ENCODE results near the gene CHD9. TPM values are rescaled to one million over a fixed set of nuclear protein-coding genes. Genes with fewer than 3 reads are reported as not detected.

The CHD9 gene
- total and polyA plus RNA-seq, 9 of the 15 experiments (the other 6 are each of a cell fraction or from before 2014, with no cell fraction given), result 29.0 to 69.3 (median 40.6) TPM

DNA sequence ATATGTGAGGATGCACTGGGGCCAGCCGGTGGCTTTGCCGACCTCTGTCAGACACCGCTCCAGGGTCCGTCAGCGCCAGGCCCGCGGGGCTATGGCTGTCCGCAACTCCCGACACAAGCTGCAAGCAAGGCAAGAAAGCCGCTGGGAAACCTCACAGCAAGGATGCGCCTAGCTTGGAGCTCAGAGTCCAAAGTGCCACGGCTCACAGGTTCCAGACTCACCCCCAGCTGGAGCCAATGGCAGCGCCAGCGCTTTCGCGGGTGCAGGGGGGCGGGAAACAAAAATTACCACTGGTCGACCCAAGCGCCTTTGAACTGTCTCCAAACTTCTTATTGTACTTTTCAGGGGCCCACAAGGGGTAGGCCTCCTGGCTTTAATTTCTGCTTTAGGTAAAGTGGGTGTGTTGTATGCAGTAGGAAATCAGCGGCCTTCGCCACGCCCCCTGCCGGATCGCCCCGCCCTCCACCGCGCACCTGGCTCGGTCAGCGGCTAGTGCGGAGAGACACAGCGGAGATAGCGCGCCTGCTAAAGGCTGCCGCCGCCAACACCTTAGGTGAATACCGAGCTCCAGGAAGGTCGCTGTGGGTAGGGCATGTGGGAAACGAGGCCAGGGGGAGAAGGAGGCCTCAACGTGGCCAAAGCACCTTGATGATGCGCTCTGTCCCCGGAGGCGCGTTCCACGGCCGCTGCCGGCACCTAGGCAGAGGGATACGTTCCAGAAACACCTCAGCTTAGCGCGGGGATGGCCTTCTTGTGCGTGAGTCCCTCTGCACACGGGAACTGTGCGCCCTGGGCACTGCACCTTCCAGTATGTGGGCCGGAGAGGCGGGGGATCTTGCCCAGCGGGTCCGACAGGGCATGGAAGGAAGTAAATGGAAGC is 318.4 kb downstream of the CHD9 start:
- CTCF ChIA-PET (ENCODE audit: low intra/inter-chr PET ratio), result no interaction called here
- 32% methylated on average over 49 of the region's 56 CpGs for WGBS (ENCODE audit: insufficient coverage, low coverage, missing lambda C conversion rate)
- peak overlapping the region; percentile 41 for H3K4me2 ChIP-seq (ENCODE audit: insufficient read depth, low read length)
- H3K27ac ChIP-seq (ENCODE audit: extremely low read depth, low read depth, low read length), result no peak overlapping the region
- peak; percentile 18 to 39 (median 28) for DNase-seq (ENCODE audit: extremely low read depth in 1 of 4, low spot score in 3 of 4)
- peak; percentile 91 for ATAC-seq
- in situ Hi-C loops (cut with MboI), result no loop called here
- H2AFZ ChIP-seq (ENCODE audit: low read depth, low read length), result 0 out of 2 replicates have a peak overlapping the region, but pooled peaks have one; percentile 9
- no peaks in the 10 kb centered on the region for H3K36me3 ChIP-seq (ENCODE audit: control insufficient read depth, insufficient read depth, low read length)
- TF ChIP-seq HNRNPLL (IDR thresholded peaks at IDR 0.05; ENCODE audit: low read depth, low read length, poor library complexity, severe bottlenecking), result peak; percentile 85
- no peak for TF ChIP-seq ZNF311 (CRISPR knock-in tag; IDR thresholded peaks at IDR 0.05)
- TF ChIP-seq MTF1 (CRISPR knock-in tag; IDR thresholded peaks at IDR 0.05; ENCODE audit: borderline replicate concordance), result no peak
- TF ChIP-seq, protein P1, sequence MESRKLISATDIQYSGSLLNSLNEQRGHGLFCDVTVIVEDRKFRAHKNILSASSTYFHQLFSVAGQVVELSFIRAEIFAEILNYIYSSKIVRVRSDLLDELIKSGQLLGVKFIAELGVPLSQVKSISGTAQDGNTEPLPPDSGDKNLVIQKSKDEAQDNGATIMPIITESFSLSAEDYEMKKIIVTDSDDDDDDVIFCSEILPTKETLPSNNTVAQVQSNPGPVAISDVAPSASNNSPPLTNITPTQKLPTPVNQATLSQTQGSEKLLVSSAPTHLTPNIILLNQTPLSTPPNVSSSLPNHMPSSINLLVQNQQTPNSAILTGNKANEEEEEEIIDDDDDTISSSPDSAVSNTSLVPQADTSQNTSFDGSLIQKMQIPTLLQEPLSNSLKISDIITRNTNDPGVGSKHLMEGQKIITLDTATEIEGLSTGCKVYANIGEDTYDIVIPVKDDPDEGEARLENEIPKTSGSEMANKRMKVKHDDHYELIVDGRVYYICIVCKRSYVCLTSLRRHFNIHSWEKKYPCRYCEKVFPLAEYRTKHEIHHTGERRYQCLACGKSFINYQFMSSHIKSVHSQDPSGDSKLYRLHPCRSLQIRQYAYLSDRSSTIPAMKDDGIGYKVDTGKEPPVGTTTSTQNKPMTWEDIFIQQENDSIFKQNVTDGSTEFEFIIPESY (CRISPR knock-in tag; IDR thresholded peaks at IDR 0.05), result peak; percentile 52; the same call in 1 of the 2 replicates
- no peak for TF ChIP-seq HDAC6 (IDR thresholded peaks at IDR 0.05; ENCODE audit: low read depth, low read length)
- peak; percentile 34 to 42; a peak in 1 of 4 replicates for TF ChIP-seq NRF1 (conservative IDR thresholded peaks at IDR 0.05 in 1 of 2, IDR thresholded peaks at IDR 0.05 in 1 of 2)
- H3K27me3 ChIP-seq (ENCODE audit: control insufficient read depth in 2 of 2, insufficient read depth in 2 of 2, low read length in 2 of 2), result peaks cover 15 to 17% of the 10 kb centered on the region in 2 experiments; a peak in 4 of 5 replicates
- no peaks in the 10 kb centered on the region for H3K9me1 ChIP-seq (ENCODE audit: control insufficient read depth, insufficient read depth, low read length)
- no peaks in the 10 kb centered on the region for H3K79me2 ChIP-seq (ENCODE audit: control insufficient read depth, insufficient read depth, low read length)
- intact Hi-C loops (cut with micrococcal nuclease), result no loop called here
- POLR2A ChIA-PET, result interaction anchor here (0.7 kb wide), 1 partner anchor 105 kb away, joined by 3 read pairs; no protein-coding TSS in a partner anchor
- no peaks in the 10 kb centered on the region; the same call in 1 of the 2 replicates for H4K20me1 ChIP-seq (replicated peaks; ENCODE audit: control insufficient read depth, insufficient read depth, low read length)
- BruUV-seq (replicated peaks), result no TSS peak
- H3K4me1 ChIP-seq (replicated peaks in 1 of 2; ENCODE audit: control insufficient read depth in 2 of 2, insufficient read depth in 2 of 2, low read length in 2 of 2), result peaks cover 0 to 10% of the 10 kb centered on the region in 2 experiments; a peak in 2 of 5 replicates
- no peak for FAIRE-seq
- peak overlapping the region; percentile 12; the same call in 1 of the 2 replicates for H3K4me3 ChIP-seq
- H3K9ac ChIP-seq (ENCODE audit: insufficient read depth in 1 of 2, low read depth in 2 of 2, low read length in 2 of 2), result peak overlapping the region in 1 of 2 experiments; percentile 26; a peak in 1 of 4 replicates
- H3K9me3 ChIP-seq (replicated peaks; ENCODE audit: control insufficient read depth, insufficient read depth, low read depth, low read length), result no peaks in the 10 kb centered on the region
